K562 (cell line): Measurements from ENCODE around the gene IGF2BP1. TPM values are rescaled to one million over a fixed set of nuclear protein-coding genes. Genes with fewer than 3 reads are reported as not detected.
A peak's percentile ranks its signal among the peaks of the same experiment; 100 is the strongest.

Source experiments
- BRD9 ChIP-seq: fragments of 450-650 bp; IDR thresholded peaks from 2 replicates; pipeline ENCODE4 v1.6.1; 2018; ENCODE audit warnings: low read depth; ENCODE audit not compliant: partially characterized antibody
- BRF1 ChIP-seq: IDR thresholded peaks from 3 replicates; pipeline ENCODE4 v1.6.1; 2011; ENCODE audit warnings: borderline replicate concordance, mild to moderate bottlenecking; ENCODE audit not compliant: insufficient read length; ENCODE audit errors: extremely low read depth
- NCOR1 ChIP-seq: fragments of 450-650 bp; IDR thresholded peaks from 2 replicates; pipeline ENCODE4 v1.6.1; 2016; ENCODE audit warnings: mild to moderate bottlenecking, moderate library complexity
- NFATC3 ChIP-seq: fragments of 450-650 bp; IDR thresholded peaks from 2 replicates; pipeline ENCODE4 v1.6.1; 2017; ENCODE audit warnings: mild to moderate bottlenecking
- polyA plus RNA-seq, 8 experiments: library from polyadenylated mRNA; depleted of rRNA in 4 of 8; stranded (reverse) in 5 of 8; unstranded in 3 of 8; fragments of >200 nt; fragmentation: Nextera tagmentation in 2 of 8; fragmentation: Illumina TruSeq in 1 of 8; extraction: Ambion mirVana in 2 of 8; extraction: Trizol in 1 of 8; gene quantifications; 2 replicates each; pipeline versions ENCODE4 v1.2.1 to v1.2.3, GENCODE V29; 2011 to 2014; ENCODE audit warnings: inconsistent platforms in 1 of 8, missing spikeins in 1 of 8
- total RNA-seq, 7 experiments: library from RNA; depleted of rRNA in 6 of 7; stranded (reverse); fragments of >200 nt in 6 of 7; fragmentation: Illumina TruSeq in 2 of 7; extraction: Trizol in 2 of 7; gene quantifications; 2 replicates each; pipeline versions ENCODE4 v1.2.1 to v1.2.3, GENCODE V29; 2011 to 2021; ENCODE audit warnings: low replicate concordance in 1 of 7
- TF ChIP-seq, protein P1 (sequence below), 2 experiments: fragments of 450-650 bp in 1 of 2; sonication (generic) in 1 of 2; formaldehyde crosslinking in 1 of 2; IDR thresholded peaks; 2 replicates each; pipeline versions ENCODE4 v1.7.1 to v1.9.0; 2016 to 2022; ENCODE audit warnings: inconsistent platforms in 1 of 2, mild to moderate bottlenecking in 1 of 2, missing genetic modification reagents in 1 of 2
- TF ChIP-seq, protein P2 (sequence below): sonication (generic); formaldehyde crosslinking; IDR thresholded peaks from 2 replicates; pipeline ENCODE4 v1.4.0; 2020; ENCODE audit warnings: mild to moderate bottlenecking, missing genetic modification reagents
- TF ChIP-seq, protein P3 (sequence below): fragments of 250-450 bp; sonication (Bioruptor Pico); IDR thresholded peaks from 2 replicates; pipeline ENCODE4 v1.5.0; 2022; ENCODE audit warnings: mild to moderate bottlenecking
- TF ChIP-seq, protein P4 (sequence below): fragments of 450-650 bp; formaldehyde crosslinking; IDR thresholded peaks from 2 replicates; pipeline ENCODE4 v1.4.0; 2020; ENCODE audit warnings: mild to moderate bottlenecking, moderate library complexity
- TF ChIP-seq, protein P5 (sequence below): sonication (generic); formaldehyde crosslinking; IDR thresholded peaks from 2 replicates; pipeline ENCODE4 v1.8.0; 2023; ENCODE audit warnings: mild to moderate bottlenecking, missing genetic modification reagents

The IGF2BP1 gene
- total and polyA plus RNA-seq, 9 of the 15 experiments (the other 6 are each of a cell fraction or from before 2014, with no cell fraction given), result 13.0 to 318 (median 53.6) TPM

DNA sequence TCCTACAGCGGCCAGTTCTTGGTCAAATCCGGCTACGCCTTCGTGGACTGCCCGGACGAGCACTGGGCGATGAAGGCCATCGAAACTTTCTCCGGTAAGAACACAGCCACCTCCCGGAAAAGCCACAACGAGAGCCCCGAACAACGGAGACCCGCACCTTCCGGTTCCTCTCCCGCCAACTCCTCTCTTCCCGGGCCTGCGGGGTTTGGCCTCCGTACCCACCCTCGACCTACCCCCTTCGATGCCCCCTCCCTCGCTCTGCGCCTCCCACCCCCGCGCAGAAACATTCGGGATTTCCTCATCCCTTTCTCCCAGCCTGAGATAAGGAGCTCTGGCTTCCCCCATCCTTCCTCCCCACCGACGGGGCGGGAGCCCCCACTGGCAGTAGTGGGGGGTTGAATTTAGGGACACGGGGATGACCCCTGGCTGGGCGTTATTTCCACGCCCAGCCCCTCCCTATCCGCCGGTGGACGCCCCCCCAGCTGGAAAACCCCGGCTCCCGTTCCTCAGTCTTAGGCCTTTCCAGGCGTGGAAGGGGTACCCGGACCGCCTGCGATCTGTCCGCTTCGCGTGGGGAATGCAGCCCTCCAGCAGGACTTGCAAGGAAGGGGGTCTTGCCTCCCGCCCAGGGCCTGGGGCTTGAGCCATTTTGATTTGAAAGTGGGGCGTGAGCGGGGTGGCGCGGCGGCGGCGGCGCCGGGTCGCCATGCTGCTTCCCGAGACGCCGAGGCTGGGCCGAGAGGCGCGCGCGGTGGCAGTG is 822 bp downstream of the IGF2BP1 start (continued):
- TF ChIP-seq, protein P1, sequence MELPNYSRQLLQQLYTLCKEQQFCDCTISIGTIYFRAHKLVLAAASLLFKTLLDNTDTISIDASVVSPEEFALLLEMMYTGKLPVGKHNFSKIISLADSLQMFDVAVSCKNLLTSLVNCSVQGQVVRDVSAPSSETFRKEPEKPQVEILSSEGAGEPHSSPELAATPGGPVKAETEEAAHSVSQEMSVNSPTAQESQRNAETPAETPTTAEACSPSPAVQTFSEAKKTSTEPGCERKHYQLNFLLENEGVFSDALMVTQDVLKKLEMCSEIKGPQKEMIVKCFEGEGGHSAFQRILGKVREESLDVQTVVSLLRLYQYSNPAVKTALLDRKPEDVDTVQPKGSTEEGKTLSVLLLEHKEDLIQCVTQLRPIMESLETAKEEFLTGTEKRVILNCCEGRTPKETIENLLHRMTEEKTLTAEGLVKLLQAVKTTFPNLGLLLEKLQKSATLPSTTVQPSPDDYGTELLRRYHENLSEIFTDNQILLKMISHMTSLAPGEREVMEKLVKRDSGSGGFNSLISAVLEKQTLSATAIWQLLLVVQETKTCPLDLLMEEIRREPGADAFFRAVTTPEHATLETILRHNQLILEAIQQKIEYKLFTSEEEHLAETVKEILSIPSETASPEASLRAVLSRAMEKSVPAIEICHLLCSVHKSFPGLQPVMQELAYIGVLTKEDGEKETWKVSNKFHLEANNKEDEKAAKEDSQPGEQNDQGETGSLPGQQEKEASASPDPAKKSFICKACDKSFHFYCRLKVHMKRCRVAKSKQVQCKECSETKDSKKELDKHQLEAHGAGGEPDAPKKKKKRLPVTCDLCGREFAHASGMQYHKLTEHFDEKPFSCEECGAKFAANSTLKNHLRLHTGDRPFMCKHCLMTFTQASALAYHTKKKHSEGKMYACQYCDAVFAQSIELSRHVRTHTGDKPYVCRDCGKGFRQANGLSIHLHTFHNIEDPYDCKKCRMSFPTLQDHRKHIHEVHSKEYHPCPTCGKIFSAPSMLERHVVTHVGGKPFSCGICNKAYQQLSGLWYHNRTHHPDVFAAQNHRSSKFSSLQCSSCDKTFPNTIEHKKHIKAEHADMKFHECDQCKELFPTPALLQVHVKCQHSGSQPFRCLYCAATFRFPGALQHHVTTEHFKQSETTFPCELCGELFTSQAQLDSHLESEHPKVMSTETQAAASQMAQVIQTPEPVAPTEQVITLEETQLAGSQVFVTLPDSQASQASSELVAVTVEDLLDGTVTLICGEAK (IDR thresholded peaks at IDR 0.05), result peak; percentile 57
- TF ChIP-seq, protein P1 (CRISPR knock-in tag; IDR thresholded peaks at IDR 0.05), result no peak
- TF ChIP-seq NFATC3 (no peak), BRF1 (no peak), NCOR1 (peak; percentile 42; the same call in 1 of the 2 replicates), BRD9 (no peak)
- TF ChIP-seq, protein P2, sequence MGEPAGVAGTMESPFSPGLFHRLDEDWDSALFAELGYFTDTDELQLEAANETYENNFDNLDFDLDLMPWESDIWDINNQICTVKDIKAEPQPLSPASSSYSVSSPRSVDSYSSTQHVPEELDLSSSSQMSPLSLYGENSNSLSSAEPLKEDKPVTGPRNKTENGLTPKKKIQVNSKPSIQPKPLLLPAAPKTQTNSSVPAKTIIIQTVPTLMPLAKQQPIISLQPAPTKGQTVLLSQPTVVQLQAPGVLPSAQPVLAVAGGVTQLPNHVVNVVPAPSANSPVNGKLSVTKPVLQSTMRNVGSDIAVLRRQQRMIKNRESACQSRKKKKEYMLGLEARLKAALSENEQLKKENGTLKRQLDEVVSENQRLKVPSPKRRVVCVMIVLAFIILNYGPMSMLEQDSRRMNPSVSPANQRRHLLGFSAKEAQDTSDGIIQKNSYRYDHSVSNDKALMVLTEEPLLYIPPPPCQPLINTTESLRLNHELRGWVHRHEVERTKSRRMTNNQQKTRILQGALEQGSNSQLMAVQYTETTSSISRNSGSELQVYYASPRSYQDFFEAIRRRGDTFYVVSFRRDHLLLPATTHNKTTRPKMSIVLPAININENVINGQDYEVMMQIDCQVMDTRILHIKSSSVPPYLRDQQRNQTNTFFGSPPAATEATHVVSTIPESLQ (CRISPR knock-in tag), result no peak
- TF ChIP-seq, protein P3, sequence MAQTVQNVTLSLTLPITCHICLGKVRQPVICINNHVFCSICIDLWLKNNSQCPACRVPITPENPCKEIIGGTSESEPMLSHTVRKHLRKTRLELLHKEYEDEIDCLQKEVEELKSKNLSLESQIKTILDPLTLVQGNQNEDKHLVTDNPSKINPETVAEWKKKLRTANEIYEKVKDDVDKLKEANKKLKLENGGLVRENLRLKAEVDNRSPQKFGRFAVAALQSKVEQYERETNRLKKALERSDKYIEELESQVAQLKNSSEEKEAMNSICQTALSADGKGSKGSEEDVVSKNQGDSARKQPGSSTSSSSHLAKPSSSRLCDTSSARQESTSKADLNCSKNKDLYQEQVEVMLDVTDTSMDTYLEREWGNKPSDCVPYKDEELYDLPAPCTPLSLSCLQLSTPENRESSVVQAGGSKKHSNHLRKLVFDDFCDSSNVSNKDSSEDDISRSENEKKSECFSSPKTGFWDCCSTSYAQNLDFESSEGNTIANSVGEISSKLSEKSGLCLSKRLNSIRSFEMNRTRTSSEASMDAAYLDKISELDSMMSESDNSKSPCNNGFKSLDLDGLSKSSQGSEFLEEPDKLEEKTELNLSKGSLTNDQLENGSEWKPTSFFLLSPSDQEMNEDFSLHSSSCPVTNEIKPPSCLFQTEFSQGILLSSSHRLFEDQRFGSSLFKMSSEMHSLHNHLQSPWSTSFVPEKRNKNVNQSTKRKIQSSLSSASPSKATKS (CRISPR knock-in tag), result no peak
- TF ChIP-seq, protein P4, sequence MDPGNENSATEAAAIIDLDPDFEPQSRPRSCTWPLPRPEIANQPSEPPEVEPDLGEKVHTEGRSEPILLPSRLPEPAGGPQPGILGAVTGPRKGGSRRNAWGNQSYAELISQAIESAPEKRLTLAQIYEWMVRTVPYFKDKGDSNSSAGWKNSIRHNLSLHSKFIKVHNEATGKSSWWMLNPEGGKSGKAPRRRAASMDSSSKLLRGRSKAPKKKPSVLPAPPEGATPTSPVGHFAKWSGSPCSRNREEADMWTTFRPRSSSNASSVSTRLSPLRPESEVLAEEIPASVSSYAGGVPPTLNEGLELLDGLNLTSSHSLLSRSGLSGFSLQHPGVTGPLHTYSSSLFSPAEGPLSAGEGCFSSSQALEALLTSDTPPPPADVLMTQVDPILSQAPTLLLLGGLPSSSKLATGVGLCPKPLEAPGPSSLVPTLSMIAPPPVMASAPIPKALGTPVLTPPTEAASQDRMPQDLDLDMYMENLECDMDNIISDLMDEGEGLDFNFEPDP (CRISPR knock-in tag), result no peak
- TF ChIP-seq, protein P5, sequence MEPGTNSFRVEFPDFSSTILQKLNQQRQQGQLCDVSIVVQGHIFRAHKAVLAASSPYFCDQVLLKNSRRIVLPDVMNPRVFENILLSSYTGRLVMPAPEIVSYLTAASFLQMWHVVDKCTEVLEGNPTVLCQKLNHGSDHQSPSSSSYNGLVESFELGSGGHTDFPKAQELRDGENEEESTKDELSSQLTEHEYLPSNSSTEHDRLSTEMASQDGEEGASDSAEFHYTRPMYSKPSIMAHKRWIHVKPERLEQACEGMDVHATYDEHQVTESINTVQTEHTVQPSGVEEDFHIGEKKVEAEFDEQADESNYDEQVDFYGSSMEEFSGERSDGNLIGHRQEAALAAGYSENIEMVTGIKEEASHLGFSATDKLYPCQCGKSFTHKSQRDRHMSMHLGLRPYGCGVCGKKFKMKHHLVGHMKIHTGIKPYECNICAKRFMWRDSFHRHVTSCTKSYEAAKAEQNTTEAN (CRISPR knock-in tag), result no peak
